GM12864 (cell line): ENCODE data around the gene SEMA3C.

Experiments
- DNase-seq: peaks from one replicate; pipeline ENCODE4 v3.0.0-alpha.2; 2011; ENCODE audit warnings: low read depth
- H3K4me3 ChIP-seq: 2 replicates; pipeline ENCODE4 v1.5.1; 2011; ENCODE audit warnings: mild to moderate bottlenecking, low read depth, low read length, control low read depth
- TF ChIP-seq, protein P1 (sequence below): IDR thresholded peaks from 2 replicates; pipeline ENCODE4 v1.5.1; 2011; ENCODE audit warnings: low read depth, mild to moderate bottlenecking, moderate library complexity, low read length, control low read depth, inconsistent platforms; ENCODE audit errors: missing control alignments

SEMA3C gene

DNA sequence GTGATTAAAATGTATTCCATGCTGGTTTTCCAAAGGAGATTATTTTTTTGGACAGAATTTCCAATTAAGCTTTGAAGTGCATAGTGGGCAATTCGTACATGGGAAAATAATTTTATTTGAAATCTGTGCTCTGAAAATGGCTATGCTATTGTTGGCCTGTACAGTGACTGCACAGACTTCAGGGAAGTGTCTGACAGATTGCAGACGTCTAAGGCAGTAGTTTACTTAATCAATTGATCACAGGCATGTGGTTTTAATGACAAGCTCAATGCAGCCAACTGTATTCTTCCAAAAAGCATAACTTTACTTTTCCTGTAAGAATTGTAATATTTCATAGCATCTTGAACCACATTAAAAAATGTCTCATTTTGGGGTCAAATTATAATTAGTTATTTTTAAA is 102.0 kb downstream of the SEMA3C start:
- TF ChIP-seq, protein P1, sequence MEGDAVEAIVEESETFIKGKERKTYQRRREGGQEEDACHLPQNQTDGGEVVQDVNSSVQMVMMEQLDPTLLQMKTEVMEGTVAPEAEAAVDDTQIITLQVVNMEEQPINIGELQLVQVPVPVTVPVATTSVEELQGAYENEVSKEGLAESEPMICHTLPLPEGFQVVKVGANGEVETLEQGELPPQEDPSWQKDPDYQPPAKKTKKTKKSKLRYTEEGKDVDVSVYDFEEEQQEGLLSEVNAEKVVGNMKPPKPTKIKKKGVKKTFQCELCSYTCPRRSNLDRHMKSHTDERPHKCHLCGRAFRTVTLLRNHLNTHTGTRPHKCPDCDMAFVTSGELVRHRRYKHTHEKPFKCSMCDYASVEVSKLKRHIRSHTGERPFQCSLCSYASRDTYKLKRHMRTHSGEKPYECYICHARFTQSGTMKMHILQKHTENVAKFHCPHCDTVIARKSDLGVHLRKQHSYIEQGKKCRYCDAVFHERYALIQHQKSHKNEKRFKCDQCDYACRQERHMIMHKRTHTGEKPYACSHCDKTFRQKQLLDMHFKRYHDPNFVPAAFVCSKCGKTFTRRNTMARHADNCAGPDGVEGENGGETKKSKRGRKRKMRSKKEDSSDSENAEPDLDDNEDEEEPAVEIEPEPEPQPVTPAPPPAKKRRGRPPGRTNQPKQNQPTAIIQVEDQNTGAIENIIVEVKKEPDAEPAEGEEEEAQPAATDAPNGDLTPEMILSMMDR = no peak
- no peak for DNase-seq
- no peak overlapping the region for H3K4me3 ChIP-seq

DNA sequence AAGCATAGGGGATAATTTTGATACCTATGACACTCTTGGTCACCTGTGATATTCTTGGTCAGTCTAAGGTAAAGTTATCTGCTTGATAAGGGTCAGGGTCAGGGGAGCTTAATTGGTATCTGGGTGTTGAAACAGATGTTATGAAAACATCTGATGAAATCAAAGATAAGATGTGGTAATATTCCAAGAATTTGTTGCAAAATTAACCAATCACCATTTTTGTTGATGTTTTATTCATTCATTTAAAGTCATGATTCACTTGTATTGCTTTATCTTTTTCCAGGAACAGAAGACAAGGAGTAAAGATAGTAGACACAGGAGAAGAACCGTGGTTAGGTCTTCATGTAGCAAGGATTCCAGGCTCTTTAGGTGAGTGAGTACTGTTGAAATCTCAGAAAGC is 103.1 kb downstream of the SEMA3C start:
- TF ChIP-seq, protein P1 = no peak
- H3K4me3 ChIP-seq = no peak overlapping the region
- no peak for DNase-seq

DNA sequence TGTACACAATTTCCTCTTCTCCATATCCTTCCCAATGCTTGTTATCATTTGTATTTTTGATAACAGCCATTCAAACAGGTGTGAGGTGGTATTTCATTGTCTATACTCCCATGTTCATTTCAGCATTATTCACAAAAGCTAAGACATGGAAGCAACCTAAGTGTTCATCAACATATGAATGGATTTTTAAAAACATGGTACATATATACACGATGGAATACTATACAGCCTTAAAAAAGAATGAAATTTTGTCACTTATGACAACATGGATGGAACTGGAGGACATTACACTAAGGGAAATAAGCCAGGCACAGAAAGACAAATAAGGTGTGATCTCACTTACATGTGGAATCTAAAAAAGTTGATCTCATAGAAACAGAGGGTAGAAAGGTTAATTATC is 109.3 kb downstream of the SEMA3C start:
- TF ChIP-seq, protein P1 = no peak
- no peak for DNase-seq
- no peak overlapping the region for H3K4me3 ChIP-seq

DNA sequence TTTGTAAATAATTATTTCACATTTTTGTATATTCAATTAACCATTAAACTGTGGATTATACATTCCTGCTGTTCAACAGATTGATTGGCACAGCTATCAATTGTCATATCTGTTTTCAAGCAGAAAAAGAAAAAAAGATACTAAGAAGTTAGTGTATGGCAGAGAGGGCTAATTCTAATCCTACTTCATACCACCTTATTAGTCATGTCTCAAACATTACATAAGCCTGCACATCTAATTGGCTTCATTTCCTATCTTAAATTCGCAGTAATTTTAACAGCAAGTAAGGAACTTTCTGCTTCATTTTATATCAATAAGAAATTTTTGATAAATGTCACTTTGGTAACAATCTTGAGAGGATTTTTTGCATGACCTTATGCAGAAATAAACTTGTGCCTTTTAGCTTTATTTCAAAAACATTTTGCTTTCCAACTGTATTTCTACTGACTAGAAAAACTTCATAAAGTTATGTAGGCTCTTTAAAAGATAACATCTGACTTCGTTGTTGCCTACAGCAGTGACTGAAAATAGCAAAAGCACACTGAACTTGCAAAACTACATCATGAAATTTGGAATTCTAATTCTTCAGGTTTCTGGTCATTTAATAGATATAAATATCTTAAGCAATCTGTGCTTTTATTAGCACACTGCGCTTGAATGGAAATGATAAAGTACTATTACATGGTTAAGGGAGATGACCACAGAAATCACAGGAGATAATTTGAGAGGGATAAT is 111.5 kb downstream of the SEMA3C start:
- TF ChIP-seq, protein P1 = no peak
- H3K4me3 ChIP-seq = no peak overlapping the region
- DNase-seq = no peak

DNA sequence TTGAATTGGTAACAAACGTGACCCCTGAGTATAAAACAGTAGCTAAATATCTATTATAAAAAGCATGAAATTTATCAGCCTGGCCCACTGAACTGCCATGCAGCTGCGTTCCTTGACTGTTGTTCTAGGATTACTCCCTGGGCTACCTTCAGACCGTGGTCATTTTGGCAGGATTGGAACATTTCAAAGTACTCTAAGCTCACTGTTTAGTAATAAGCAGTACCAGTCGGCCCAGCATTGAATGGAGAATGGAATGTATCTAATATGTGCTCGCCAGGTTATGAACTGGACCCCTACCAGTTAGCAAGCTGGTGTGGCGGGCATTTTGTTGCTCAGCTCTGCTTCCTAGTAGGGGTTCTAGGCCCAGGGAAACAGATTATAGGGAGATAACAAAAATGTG is 112.2 kb downstream of the SEMA3C start:
- DNase-seq = no peak
- no peak overlapping the region for H3K4me3 ChIP-seq
- TF ChIP-seq, protein P1 = no peak

DNA sequence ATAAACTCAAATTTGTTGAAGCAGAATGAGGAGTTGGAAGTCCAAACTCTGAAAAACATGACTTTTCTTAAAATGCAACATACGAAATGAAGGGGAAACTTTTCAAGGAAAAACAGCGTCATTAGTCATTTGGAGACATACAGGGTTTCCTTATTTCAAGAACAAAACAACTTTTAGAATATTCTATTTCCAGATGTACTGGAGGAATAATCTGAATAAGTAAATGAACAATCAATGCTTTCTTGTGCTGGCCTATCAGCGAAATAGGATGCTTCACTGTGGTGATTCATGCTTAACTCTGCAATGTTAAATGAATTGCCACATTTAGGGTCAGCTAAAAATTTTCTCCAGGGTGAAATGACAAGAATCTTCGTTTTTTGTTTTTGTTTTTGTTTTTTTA is 114.3 kb downstream of the SEMA3C start:
- TF ChIP-seq, protein P1 = no peak
- H3K4me3 ChIP-seq = no peak overlapping the region
- no peak for DNase-seq

DNA sequence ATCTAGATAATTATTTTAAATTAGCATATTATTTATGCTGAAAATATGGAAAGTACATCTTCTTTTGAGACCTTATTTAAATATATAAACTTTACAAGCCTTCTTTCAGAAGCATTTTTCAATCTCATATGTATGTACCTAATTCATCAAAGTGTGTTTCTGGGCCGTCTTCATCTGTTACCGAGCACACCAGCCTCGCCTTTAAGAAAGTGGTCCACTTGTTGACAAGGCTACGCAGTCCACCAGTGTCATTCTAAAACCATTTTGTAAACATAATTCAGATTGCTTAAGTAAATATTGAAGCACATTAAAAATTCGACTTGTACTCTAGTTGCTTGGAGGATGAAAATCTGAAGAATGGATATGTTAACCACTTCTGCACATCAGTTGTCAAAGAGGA is 116.3 kb downstream of the SEMA3C start:
- TF ChIP-seq, protein P1 = no peak
- no peak overlapping the region for H3K4me3 ChIP-seq
- no peak for DNase-seq
